GM12864 (cell line): ENCODE results near the gene ARL8A.

ENCODE experiments used
- DNase-seq: peaks from one replicate; pipeline ENCODE4 v3.0.0-alpha.2; 2011; ENCODE audit warnings: low read depth
- H3K4me3 ChIP-seq: 2 replicates; pipeline ENCODE4 v1.5.1; 2011; ENCODE audit warnings: mild to moderate bottlenecking, low read depth, low read length, control low read depth
- TF ChIP-seq, protein P1 (sequence below): IDR thresholded peaks from 2 replicates; pipeline ENCODE4 v1.5.1; 2011; ENCODE audit warnings: low read depth, mild to moderate bottlenecking, moderate library complexity, low read length, control low read depth, inconsistent platforms; ENCODE audit errors: missing control alignments

The ARL8A gene

GRCh38 chr1:202106340-202107254, 37.9 kb downstream of the ARL8A start:
- DNase-seq, result no peak
- H3K4me3 ChIP-seq, result no peak overlapping the region
- TF ChIP-seq, protein P1, sequence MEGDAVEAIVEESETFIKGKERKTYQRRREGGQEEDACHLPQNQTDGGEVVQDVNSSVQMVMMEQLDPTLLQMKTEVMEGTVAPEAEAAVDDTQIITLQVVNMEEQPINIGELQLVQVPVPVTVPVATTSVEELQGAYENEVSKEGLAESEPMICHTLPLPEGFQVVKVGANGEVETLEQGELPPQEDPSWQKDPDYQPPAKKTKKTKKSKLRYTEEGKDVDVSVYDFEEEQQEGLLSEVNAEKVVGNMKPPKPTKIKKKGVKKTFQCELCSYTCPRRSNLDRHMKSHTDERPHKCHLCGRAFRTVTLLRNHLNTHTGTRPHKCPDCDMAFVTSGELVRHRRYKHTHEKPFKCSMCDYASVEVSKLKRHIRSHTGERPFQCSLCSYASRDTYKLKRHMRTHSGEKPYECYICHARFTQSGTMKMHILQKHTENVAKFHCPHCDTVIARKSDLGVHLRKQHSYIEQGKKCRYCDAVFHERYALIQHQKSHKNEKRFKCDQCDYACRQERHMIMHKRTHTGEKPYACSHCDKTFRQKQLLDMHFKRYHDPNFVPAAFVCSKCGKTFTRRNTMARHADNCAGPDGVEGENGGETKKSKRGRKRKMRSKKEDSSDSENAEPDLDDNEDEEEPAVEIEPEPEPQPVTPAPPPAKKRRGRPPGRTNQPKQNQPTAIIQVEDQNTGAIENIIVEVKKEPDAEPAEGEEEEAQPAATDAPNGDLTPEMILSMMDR, result no peak

DNA sequence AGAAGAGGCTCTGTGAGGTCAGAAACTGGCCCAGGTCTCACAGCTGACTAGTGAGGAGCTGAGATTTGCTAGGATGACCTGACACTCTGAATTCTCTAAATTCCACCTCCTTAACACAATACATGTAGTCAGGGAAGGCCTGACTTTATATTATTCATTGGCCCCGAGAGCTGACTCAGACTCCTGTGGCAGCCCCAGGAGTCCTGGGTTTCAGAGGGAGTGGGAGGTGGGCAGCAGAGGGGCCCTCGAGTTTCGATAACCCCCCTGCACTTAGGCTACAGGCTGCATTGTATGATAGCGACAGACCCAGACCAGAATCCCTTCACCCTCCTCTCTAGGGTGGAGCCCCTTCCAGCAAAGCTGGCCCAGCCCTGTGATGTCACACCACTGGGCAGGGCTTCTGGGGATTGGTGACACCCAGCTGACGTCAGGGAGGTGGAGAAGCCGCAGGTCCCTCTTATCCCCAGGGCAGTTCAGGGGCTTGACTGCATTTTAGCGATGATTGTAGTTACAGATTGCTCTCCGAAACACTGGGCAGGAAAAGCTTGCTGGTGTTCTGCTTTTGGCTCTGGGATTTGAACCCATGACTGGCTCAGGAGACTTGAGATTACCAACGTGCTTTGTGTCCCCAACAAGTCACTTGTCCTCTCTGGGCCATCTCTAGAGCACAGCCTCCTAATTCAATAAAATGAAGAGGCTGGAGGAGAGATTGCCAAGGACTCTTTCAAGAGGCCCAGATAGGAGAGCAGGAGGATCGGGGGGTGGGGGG, 38.8 kb downstream of the ARL8A start:
- no peak overlapping the region for H3K4me3 ChIP-seq
- no peak for DNase-seq
- TF ChIP-seq, protein P1, result no peak

DNA sequence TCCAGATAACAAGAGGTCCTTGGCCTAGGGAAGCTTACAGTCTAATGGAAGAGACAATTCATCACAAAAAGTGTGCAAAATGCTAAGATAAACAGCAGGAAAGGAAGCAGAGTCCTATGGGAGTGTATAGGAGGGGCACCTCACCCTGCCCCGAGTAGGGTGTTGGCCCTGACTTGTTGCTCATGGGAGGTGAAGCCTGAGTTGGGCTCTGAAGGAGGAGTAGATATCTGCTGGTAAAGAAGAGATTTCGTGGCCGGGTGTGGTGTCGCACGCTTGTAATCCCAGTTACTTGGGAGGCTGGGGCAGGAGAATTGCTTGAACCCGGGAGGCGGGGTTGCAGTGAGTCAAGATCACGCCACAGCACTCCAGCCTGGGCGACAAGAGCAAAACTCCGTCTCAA, 40.5 kb downstream of the ARL8A start:
- TF ChIP-seq, protein P1, result no peak
- H3K4me3 ChIP-seq, result no peak overlapping the region
- no peak for DNase-seq

GRCh38 chr1:202101184-202101583, 43.4 kb downstream of the ARL8A start:
- no peak for DNase-seq
- no peak overlapping the region for H3K4me3 ChIP-seq
- TF ChIP-seq, protein P1, result no peak

DNA sequence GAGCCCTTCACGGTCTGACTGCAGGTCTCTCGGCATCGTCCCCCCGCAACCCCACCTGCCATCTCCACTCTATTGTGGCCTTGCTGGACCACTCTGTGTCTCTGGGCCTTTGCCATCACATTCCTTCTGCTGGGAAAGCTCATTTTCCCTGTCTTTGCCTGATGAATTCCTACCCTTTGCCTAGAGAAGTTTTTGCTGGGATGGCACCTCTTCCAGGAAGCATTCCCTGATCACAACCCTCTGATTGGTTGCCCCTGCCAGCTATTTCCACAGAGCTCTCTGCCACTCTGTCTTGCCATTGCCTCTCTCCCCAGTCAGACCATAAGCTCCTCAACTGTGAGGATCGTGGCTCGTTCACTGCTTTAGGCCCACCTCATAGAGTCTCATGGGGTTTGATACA, 50.7 kb downstream of the ARL8A start:
- H3K4me3 ChIP-seq, result no peak overlapping the region
- TF ChIP-seq, protein P1, result no peak
- DNase-seq, result no peak

- DNase-seq, result no peak
- TF ChIP-seq, protein P1, result no peak
- H3K4me3 ChIP-seq, result no peak overlapping the region
Observed at GRCh38 chr1:202090994-202091393, 53.5 kb downstream of the ARL8A start.
